Esophagus muscularis mucosa (tissue), 4 donors: ENCODE measurements around the gene CAPN11. TPM values are rescaled to one million over a fixed set of nuclear protein-coding genes. Genes with fewer than 3 reads are reported as not detected.
A peak's percentile ranks its signal among the peaks of the same experiment; 100 is the strongest.

Experiments
- DNase-seq: peaks from one replicate; pipeline ENCODE4 v3.0.0-alpha.2; 2017; ENCODE audit errors: extremely low spot score
- H3K27ac ChIP-seq, 4 donors: fragments of 200-600 bp; sonication (generic); replicated peaks in 1 of 4; 1 replicate in 3 of 4; 2 replicates in 1 of 4; pipeline ENCODE4 v1.5.1; 2016 to 2019; ENCODE audit warnings: mild to moderate bottlenecking in 1 of 4
- H3K27me3 ChIP-seq, 4 donors: fragments of 200-600 bp; sonication (generic); one replicate each; pipeline versions ENCODE4 v1.5.1 to v1.6.0; 2016 to 2019
- H3K36me3 ChIP-seq, 4 donors: fragments of 200-600 bp; sonication (generic); one replicate each; pipeline ENCODE4 v1.5.1; 2016 to 2019
- H3K4me1 ChIP-seq, 4 donors: fragments of 200-600 bp; sonication (generic); one replicate each; pipeline ENCODE4 v1.5.1; 2016 to 2019
- H3K4me3 ChIP-seq, 4 donors: fragments of 200-600 bp; sonication (generic); 1 replicate in 2 of 4; 2 replicates in 2 of 4; pipeline ENCODE4 v1.5.1; 2016 to 2019; ENCODE audit warnings: mild to moderate bottlenecking in 4 of 4, moderate library complexity in 1 of 4
- H3K9me3 ChIP-seq, 4 donors: fragments of 200-600 bp; sonication (generic); 1 replicate in 3 of 4; 2 replicates in 1 of 4; pipeline ENCODE4 v1.5.1; 2016 to 2019
- EP300 ChIP-seq: sonication (generic); formaldehyde crosslinking; IDR thresholded peaks from one replicate; pipeline ENCODE4 v1.6.1; 2017; ENCODE audit warnings: antibody characterized with exemption
- POLR2A ChIP-seq: fragments of 450-650 bp; IDR thresholded peaks from one replicate; pipeline ENCODE4 v1.6.1; 2017; ENCODE audit warnings: antibody characterized with exemption, moderate library complexity, mild to moderate bottlenecking, low read depth
- POLR2AphosphoS5 ChIP-seq, 2 donors: sonication (generic); formaldehyde crosslinking; IDR thresholded peaks; one replicate each; pipeline ENCODE4 v1.6.1; 2017; ENCODE audit warnings: antibody characterized with exemption in 2 of 2
- WGBS: methylation state at CpG from one replicate; pipeline ENCODE4 v1.1.5; 2018; 5-methylcytosine and 5-hydroxymethylcytosine counted together
- intact Hi-C: fragments of 100-400 bp; cut with DNase I; formaldehyde crosslinking; loops from one replicate; pipeline ENCODE4 v1.15.1; 2023
- total RNA-seq, 4 donors: library from RNA; depleted of rRNA; stranded (reverse); fragments of >200 nt; gene quantifications; one replicate each; pipeline versions ENCODE4 v1.1.0 to v1.2.1, GENCODE V29; 2016
- TF ChIP-seq, protein P1 (sequence below), 3 experiments: fragments of 200-600 bp in 2 of 3; fragments of 450-650 bp in 1 of 3; sonication (generic) in 2 of 3; IDR thresholded peaks; one replicate each; pipeline ENCODE4 v1.5.1; 2017 to 2019; ENCODE audit warnings: antibody characterized with exemption in 3 of 3, mild to moderate bottlenecking in 2 of 3, moderate library complexity in 1 of 3

The CAPN11 gene
- total RNA-seq, 4 donors from 2014 or later, result 0.39 to 0.83 (median 0.50) TPM; not detected in 1

GRCh38 chr6:44185953-44186634 is 27.5 kb downstream of the CAPN11 start:
- no peak overlapping the region for H3K4me3 ChIP-seq
- DNase-seq, result no peak
- peak overlapping the region in 2 of 4 donors; percentile 8 to 34 for H3K27ac ChIP-seq
- no peaks in the 10 kb centered on the region for H3K36me3 ChIP-seq
- H3K9me3 ChIP-seq, result no peaks in the 10 kb centered on the region
- peaks cover 0 to 7% (median 2%) of the 10 kb centered on the region in 4 donors for H3K4me1 ChIP-seq
- no peak for TF ChIP-seq POLR2AphosphoS5 (IDR thresholded peaks at IDR 0.05)
- TF ChIP-seq, protein P1, sequence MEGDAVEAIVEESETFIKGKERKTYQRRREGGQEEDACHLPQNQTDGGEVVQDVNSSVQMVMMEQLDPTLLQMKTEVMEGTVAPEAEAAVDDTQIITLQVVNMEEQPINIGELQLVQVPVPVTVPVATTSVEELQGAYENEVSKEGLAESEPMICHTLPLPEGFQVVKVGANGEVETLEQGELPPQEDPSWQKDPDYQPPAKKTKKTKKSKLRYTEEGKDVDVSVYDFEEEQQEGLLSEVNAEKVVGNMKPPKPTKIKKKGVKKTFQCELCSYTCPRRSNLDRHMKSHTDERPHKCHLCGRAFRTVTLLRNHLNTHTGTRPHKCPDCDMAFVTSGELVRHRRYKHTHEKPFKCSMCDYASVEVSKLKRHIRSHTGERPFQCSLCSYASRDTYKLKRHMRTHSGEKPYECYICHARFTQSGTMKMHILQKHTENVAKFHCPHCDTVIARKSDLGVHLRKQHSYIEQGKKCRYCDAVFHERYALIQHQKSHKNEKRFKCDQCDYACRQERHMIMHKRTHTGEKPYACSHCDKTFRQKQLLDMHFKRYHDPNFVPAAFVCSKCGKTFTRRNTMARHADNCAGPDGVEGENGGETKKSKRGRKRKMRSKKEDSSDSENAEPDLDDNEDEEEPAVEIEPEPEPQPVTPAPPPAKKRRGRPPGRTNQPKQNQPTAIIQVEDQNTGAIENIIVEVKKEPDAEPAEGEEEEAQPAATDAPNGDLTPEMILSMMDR (IDR thresholded peaks at IDR 0.05), result no peak
- no peak for TF ChIP-seq POLR2A
- TF ChIP-seq EP300, result no peak
- WGBS, result 50% methylated on average over 9 of the region's 9 CpGs
- intact Hi-C loops, result no loop called here
- no peaks in the 10 kb centered on the region for H3K27me3 ChIP-seq

GRCh38 chr6:44186635-44187025 is 28.0 kb downstream of the CAPN11 start:
- Histone ChIP-seq H3K9me3 (no peaks in the 10 kb centered on the region), H3K36me3 (no peaks in the 10 kb centered on the region), H3K4me1 (peaks cover 0 to 7% (median 2%) of the 10 kb centered on the region in 4 donors), H3K4me3 (no peak overlapping the region), H3K27me3 (no peaks in the 10 kb centered on the region), H3K27ac (peak overlapping the region in 2 of 4 donors; percentile 8 to 34)
- intact Hi-C loops, result no loop called here
- no peak for DNase-seq
- no peak for TF ChIP-seq POLR2A
- WGBS, result 87% methylated on average over 7 of the region's 7 CpGs

GRCh38 chr6:44188819-44189218 is 30.2 kb downstream of the CAPN11 start:
- 86% methylated on average over 2 of the region's 2 CpGs for WGBS
- DNase-seq, result no peak
- no peaks in the 10 kb centered on the region for H3K9me3 ChIP-seq
- no peak overlapping the region for H3K4me3 ChIP-seq
- no peak for TF ChIP-seq POLR2A
- no peak for TF ChIP-seq EP300
- TF ChIP-seq, protein P1 (IDR thresholded peaks at IDR 0.05), result no peak
- intact Hi-C loops, result no loop called here
- H3K27ac ChIP-seq, result no peak overlapping the region
- H3K4me1 ChIP-seq, result peaks cover 0 to 14% (median 4%) of the 10 kb centered on the region in 4 donors
- H3K36me3 ChIP-seq, result no peaks in the 10 kb centered on the region
- no peaks in the 10 kb centered on the region for H3K27me3 ChIP-seq

- intact Hi-C loops, result no loop called here
- WGBS, result 56% methylated on average over 2 of the region's 2 CpGs
These were observed 30.6 kb downstream of the CAPN11 start for GRCh38 chr6:44189257-44189656.

GRCh38 chr6:44190715-44191114 is 32.1 kb downstream of the CAPN11 start:
- Histone ChIP-seq H3K36me3 (no peaks in the 10 kb centered on the region), H3K9me3 (no peaks in the 10 kb centered on the region), H3K27ac (no peak overlapping the region), H3K4me3 (no peak overlapping the region), H3K27me3 (no peaks in the 10 kb centered on the region), H3K4me1 (peaks cover 0 to 13% (median 4%) of the 10 kb centered on the region in 4 donors)
- WGBS, result 51% methylated on average over 2 of the region's 2 CpGs
- intact Hi-C loops, result no loop called here
- no peak for DNase-seq
- TF ChIP-seq, protein P1 (IDR thresholded peaks at IDR 0.05), result no peak
- TF ChIP-seq POLR2AphosphoS5 (IDR thresholded peaks at IDR 0.05) (no peak), EP300 (no peak), POLR2A (no peak)

More at GRCh38 chr6:44189257-44189656, 30.6 kb downstream of the CAPN11 start:
- Histone ChIP-seq H3K36me3 (no peaks in the 10 kb centered on the region), H3K9me3 (no peaks in the 10 kb centered on the region), H3K4me1 (peaks cover 0 to 14% (median 4%) of the 10 kb centered on the region in 4 donors), H3K4me3 (no peak overlapping the region), H3K27me3 (no peaks in the 10 kb centered on the region), H3K27ac (no peak overlapping the region)
- TF ChIP-seq EP300 (no peak), POLR2A (no peak), POLR2AphosphoS5 (IDR thresholded peaks at IDR 0.05) (no peak)
- TF ChIP-seq, protein P1 (IDR thresholded peaks at IDR 0.05), result no peak
- no peak for DNase-seq
